GM18498 (cell line): ENCODE data around the gene UPK2.

Experiments used
- ATAC-seq: cut with Tn5 transposase; IDR thresholded peaks from one replicate; pipeline ENCODE4 v1.9.1; 2021; ENCODE audit warnings: mild to moderate bottlenecking, moderate library complexity; ENCODE audit not compliant: unreplicated experiment

Gene UPK2

DNA sequence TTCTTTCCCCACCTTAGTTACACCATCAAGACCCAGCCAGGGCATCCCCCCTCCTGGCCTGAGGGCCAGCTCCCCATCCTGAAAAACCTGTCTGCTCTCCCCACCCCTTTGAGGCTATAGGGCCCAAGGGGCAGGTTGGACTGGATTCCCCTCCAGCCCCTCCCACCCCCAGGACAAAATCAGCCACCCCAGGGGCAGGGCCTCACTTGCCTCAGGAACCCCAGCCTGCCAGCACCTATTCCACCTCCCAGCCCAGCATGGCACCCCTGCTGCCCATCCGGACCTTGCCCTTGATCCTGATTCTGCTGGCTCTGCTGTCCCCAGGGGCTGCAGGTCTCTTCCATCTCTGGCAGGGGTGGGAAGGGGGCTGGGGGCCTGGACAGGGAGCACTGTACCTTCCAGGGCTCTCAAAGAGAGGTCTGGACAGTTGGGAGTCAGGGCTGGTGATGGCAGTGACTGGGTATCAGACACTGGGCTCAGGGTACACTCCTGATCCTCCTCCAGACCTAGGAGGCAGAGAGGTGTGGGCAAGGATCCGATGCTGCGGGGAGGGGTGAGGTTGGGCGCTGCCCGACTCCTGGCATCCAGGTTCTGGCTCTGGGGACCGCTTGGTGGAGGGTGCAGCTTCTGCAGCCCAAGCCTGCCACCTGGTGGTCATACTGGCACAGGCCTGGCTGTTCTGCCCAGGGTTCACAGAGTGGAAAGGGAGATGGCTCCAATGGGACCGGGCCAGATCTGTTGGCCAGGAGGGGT, at the start of gene UPK2:
Gene UPK2 (plus strand): TSS at position 205 of the 753 bp plus-strand sequence. CDS start 53 bp downstream, at position 258.
- ATAC-seq, result no peak

DNA sequence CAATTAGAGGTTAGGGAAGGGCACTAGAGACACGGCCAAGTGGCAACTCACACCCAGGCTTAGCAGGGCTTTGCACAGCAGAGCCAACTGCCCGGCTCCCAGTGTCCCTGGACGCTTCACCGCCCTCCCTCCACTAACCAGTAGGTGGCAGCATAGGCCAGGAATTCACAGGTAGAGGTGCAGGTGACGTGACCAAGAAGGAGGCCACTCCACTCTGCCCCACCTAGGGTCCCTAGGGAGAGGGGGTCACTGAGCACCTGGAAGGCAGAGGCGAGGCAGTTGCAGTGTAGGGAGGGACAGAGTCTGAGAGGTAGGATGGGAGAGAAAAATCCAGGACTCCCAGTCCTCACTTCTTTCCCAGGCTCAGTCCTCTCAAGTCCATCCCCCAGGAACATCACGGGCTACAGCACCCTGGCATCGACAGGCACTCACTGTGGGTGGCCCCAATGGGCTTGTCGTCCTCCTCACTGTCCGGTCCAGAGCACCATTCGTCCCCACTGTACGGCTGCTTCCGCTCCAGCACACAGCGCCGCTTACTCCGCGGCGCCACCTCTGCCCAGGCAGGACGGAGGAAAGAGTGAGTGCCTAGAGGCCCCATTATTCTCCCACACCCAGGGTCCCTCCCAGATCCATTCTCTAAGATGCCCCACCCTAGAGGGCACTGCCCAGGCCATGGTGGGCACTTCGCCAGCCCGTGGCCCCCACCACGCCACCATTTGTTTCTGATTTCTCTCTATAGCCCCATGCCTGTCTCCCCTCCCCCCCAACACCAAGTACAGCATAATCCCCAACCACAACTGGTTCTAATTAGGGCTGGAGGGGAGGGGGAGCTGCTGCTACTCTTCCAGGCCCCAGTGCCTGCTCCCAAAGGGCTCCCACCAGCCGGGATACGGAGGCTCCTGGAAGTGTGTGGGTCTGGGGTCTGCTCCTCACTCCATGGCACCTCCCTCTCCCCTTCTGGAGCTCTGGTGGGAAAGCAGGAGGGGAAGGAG, 48.8 kb upstream of the UPK2 start:
- ATAC-seq, result peak; percentile 79

DNA sequence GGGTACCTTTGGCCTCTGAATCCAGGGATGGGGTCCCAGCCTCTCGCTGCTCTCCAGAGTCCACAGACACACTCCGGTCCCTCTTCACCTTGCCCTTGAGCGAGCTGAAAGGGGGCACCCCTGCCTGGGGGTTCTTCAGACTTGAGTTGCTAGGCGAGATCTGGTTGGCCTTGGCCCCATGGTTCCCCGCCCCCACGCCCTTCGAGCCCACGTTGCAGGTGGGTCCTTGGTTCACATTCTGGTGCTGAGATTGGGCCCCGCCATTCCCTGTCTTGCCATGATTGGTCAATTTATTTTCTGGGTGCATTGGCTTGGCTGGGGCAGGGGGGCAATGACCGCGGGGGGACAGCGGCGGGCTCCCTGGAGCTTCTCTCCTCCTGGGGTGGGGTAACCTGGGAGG, 47.8 kb upstream of the UPK2 start:
- no peak for ATAC-seq

DNA sequence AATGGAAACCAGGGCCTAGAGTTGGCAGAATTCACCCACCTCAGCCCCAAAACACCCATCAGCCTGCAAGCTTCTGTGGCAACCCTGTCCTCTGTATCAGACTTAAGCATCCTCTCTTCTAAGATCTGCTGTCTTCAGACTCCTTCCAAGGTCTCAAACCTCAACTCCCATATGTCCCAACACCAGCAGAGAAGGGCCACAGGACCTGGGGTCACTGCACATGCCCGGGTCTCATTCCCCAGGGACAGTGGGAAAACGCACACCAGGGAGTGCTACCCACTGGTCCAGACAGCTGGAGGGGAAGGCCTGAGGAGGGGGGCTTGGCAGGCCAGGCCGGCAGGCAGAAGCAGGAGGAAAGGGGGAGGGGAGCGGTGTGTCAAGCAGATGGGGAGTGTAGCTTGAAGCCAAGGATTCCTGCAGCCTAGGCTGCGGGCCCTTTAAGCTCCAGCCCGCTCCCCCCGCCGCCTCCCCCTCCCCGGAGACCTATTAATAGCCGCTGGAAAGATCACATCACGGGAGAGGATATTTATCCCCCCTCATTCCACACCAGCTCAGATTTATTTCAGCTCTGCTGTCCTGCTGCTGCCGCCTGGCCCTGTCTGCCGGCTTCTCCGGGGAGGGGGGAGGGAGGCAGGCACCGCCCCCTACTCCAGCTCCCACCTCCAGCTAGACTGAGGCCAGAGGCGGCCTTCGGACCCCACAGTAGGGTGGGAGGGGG, 47.0 kb upstream of the UPK2 start:
- no peak for ATAC-seq

DNA sequence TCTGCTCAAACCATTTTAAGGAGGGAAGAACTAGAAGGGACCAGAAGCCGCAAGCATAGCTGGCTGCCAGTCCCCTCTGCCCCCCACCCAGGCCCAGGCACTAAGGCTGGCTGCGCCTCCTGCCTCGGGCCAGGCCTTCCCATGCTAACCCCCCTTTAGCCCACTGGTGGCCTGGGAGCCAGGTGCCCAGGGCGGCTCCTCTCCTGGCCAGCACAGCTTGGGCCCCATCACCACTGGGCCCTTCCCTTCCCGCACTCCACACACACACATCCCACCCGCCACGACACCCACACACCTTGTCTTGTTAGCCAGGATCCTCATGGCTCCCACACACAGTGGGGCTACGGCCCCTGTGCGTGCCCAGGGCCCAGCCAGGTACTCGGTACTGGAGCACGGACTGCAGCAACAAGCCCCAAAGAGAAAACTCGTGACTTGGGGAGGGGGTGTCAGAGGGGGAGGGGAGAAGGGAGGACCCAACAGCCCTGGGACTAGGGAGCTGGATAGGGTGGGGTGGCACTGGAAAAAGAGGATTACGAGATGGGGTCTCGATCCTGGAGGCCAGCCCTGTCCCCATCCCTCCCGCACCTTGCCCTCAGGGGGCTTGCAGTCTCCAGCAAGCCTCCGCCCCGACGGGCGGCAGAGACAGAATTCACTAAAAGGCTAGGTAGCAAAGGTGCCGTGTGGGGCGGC, 46.3 kb upstream of the UPK2 start:
- ATAC-seq, result no peak

DNA sequence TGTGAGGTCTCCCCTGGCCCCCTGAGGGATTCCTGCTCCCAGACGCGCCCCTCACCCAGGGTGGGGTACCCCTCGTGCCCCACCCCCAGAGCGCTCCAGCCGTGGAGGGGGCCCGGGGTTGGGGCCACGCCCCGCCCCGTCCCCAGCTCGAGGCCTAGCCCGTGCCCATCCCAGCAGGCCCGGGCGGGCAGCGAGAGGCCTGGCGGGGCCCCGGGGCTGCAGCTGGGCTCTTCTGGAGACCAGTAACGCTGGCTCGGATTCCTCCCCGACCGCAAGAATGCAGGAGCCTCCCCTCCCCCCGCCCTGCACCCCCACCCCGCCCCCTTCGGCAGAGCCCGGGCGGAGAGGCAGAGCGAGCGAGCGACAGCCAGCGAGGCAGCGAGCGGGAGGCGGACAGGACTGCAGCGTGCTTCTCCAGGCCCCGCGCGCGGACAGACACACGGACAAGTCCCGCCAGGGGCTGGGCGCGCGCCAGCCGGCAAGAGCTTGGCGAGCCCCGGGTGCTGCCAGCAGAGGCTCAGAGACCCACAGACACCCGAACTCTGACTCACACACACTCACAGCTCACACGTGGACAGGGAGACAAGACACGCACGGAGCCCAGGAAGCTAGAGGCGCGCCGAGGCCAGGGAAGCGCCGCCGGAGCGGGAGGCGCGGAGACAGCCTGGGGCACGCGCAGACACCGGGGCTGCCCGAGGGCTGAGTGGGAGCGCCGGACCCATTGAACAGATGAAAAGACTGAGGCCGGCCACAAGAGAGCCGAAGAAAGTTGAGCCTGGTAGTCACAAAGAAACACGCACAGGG, 45.6 kb upstream of the UPK2 start:
- no peak for ATAC-seq

DNA sequence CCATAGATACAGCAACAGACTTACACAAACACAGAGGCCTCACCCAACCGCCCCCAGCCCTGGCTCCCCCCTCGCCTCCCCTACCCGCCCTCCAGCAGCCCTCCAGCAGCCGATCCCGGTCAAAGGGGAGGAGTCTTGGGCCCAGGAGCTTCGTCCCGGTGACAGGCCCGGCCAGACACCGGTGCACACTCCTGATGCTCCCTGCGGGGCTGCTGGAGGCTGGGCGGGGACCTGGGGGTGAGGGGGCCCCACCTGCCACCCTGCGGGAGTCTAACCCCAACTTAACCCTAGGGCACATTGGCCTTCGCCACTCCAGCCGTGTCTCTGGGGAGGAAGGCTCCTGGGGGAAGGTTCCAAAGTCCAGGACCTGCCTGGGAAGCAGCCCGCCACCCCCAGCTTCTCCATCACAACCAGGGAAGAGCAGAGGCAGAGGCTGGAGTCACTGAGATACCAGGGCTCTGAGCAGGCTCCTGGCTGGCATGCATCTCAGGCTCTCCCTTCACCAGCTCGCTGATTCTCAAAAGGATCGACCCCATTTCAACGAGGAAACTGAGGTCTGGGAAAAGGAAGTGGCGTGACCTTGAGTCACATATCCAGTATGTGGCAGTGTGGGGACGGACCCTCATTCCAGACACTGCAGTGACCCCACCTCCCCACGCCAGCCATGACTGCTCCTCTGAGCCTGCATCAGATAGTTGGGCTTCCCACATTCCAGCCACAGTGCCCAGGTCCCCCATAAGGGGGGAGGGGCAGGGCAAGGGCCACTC, 44.8 kb upstream of the UPK2 start:
- no peak for ATAC-seq

DNA sequence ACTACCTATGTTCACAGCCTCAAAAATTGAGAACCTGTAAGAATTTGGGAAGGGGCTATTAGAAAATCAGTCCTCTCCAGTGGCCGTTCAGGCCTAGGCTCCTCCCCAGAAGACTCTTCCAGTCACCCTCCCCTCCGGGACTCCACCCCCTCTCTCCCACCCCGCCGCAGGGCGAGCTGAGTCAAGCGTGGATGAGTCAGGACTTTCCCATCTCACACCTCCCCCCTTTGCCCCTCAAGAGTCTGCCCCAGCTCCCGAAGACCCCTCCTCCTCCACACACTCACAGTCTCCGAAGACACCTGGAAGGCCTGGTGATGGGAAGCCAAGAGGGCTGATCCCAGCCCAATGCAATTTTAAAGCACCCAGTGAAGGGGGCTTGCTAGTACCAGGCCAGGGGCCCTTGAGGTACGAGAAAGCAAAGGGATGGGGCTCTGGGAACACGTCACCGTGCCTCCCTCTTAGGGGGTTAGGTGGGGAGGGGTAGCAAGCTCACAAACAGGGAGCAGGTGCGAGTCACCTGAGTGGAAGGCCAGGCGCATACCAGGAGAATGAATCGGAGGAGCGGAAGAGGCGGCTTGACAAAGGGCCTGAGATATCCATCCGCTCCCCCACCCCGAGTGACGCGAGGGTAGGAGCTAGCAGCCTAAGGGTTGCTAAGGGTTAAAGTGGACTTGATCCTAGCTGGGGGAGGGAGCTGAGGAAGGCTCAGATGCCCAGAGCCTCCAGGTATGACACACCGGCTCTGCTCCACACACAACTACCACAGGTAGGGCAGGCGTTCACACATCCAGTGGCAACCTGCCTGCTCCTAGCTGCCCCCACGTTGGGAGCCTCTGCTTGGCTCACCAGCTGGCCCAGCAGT, 44.0 kb upstream of the UPK2 start:
- ATAC-seq, result no peak

DNA sequence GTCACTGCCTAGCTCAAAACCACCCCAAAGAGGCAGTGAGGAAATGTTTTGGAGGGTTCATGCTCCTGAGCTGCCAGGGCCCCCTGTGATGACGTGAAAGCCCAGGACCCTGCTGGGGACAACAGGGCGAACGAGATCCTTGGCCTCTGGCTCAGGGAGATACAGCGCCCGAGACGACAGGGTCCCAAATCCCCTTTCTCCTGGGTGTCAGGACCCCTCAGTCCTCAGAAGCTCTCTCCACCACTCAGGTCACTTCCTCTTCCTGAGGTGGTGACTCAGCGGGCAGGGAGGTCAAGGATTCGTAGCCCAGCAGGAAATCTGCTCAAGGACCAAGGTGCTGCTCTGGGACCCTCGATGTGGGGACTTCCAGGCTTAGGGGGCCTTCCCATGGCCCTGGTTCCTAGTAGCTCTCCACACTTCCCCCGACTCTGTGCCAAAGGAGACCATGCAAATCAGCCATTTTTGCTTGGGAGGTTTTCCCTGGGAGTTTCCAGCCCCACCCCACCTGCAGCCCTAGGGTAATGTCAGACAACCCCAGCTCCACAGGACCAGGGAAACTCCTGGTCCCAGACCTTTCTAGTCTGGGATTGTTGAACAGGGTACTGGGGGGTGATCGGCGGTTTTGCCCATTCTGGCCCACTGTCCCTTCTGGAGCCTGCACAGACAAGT, 43.2 kb upstream of the UPK2 start:
- ATAC-seq, result no peak

DNA sequence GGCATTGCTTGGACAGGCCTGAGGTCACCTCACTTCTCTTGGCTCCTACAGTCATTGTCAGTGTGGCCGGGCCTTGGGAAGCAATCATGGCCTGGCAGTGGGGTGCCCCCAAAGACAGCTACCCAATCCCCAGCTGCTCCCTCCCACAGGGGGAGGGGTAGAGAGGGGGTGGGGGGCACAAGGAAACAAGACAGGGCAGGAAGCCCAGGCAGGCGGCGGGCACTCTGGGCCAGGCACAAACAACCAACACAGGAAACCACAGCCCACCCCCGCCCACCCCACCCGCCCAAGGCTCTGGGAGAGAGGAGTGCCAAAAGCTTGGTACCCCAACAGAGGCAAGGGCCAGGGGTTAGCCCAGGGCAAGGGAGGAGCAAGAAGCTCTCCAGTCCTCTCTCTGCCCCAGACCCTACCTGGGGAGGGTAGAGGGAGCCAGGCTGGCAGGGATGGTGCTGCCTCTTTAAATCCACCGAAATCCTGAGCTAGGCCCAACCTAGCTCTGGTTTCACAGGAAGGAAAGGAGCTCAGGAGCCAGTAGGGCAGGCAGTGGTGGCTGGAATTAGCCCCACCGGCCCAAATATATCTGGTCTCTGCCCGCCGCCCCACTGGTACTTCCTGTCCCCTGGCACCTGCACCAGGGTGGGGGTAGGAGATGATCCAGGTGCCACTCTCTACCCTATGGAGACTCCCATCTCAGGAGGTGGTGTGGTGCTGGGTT, 42.5 kb upstream of the UPK2 start:
- no peak for ATAC-seq

DNA sequence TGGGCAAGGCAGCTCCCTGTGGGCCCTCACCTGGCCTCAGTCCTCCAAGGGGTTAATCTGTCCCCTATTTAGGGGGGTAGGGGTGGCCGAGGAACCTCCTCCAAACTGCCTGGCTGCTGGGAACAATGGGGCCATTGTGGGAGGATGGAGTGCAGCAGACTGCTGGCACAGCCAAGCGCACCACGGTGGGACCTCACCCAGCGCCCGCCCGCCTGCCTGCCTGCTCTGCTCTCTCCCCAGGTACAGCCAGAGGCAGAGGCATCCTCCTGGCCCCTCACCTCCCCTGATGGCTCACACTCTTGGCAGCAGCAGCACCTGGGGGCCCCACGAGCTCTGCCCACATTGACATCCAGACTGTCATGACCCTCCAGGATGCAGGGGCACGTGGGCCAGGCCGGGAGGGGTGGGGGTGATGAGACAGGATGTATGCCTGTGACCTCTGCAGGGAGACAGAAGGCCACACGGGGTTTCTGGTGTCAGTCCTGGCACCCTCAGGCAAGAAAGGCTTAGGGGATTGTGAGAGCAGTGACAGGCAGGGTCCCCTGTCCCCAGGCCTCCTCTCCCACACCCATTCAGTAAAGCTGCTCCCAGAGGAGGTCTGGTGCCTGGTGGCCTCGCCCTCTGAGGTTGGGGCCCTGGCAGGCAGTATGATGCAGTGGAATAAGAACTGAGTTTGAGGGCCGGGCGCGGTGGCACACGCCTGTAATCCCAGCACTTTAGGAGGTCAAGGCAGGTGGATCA, 41.8 kb upstream of the UPK2 start:
- no peak for ATAC-seq

DNA sequence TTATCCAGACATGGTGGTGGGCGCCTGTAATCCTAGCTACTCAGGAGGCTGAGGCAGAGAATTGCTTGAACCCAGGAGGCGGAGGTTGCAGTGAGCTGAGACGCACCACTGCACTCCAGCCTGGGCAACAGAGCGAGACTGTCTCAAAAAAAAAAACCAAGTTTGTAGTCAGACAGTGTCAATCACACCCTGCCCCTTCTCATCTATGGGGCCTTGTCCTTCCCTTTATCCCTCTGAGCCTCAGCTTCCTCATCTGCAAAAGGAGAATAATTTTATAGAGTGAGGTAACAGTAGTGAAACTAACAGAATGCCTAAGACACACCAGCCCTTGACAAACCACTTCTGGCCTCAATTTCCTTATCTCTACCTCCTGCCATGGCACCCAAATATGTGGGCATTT, 41.1 kb upstream of the UPK2 start:
- no peak for ATAC-seq

DNA sequence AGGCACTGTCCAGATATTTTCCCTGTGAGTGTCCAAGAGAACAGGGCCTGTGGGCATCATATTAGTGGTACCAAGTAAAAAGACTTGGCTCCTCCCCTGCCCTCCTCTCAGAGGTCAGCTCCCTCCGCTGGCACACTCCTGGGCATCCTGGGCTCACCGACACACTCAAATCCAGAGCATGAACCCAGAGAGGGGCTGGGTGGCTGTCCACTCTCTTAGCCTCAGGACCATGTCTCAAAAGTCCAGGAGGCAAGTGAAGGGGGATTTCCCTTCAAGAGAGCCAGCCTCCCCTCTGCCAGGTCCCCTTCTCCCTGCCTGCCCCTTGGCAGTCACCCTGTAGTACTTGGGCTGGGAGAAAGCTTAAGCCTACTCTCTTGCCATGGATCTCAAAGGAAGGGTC, 40.7 kb upstream of the UPK2 start:
- ATAC-seq, result no peak

DNA sequence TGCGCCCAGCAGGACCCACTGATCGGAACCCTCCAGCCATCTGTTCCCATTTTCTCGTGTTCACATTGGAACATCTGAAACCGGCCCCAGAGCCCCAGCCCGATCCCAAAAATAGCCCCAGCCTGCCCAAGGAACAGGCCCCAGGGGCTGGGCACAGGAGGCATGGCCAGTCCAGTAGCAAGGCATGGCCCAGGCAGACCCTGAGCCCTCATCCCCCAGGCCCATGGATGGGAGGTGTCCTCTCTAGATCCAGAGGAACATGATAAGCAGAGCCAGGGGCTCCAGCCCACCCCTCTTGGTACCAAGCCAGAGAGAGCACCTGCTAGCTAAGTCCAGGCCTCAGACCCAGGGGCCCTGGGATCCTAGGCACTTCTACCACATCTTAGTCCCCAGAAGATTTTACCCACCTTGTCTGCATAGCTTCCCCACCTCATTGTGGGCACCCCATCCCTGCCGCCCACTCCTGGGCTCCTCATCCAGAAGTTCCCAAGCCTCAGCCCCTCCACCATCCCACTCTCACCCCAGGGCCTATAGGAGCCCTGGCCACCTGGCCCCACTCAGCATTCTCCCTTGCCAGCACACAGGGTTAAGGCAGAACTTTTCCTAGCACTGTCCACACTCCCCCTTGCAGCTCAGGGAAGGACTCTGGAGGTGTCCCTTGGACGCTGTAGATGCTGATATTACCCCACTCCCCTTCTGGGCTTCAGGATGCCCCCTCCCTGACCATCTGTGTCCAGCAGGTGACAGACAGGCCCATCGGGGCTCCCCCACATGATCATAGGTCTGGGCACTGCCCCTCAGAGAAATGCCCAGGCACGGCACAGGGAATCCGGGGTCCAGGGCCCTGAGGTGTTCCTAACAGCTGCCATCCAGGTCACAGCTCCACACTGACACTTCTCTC, 39.9 kb upstream of the UPK2 start:
- ATAC-seq, result no peak

DNA sequence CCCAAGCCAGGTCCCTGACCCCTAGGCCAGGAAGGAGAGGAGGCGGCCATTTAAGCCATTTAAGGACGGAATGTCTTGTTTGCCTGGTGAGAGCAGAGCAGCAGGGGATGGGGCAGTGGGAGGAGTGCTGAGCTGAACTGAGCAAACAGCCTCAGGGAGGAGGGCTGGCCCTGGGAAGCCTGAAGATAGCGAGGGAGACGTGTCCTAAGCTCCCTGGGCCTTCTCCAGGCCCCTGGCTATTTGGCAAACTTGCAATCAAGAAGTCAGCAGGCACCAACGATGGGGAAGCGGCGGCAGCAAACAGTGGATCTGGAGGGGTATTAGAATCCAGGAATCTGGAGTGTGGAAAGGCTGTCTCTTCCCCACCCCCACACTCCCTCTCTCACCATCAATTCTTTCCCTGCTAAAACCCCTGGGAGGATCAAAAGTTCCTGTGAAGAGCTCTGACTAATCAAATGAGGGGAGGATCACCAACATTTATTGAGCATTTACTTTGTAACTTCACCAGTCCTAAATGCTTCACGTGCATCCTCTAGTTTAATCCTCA, 39.2 kb upstream of the UPK2 start:
- no peak for ATAC-seq
